H1 (cell line): ENCODE measurements around the gene DCDC1. TPM values are rescaled to one million over a fixed set of nuclear protein-coding genes. Genes with fewer than 3 reads are reported as not detected.

Source experiments
- BCL11A ChIP-seq, 2 experiments: IDR thresholded peaks; one replicate each; pipeline ENCODE4 v1.6.1; 2011; ENCODE audit warnings: low read depth in 2 of 2, low read length in 2 of 2, mild to moderate bottlenecking in 2 of 2
- PHF8 ChIP-seq: fragments of 200-600 bp; sonication (generic); conservative IDR thresholded peaks from 2 replicates; pipeline ENCODE4 v1.7.1; 2012; ENCODE audit warnings: low read depth, mild to moderate bottlenecking, inconsistent platforms, low read length, moderate library complexity
- polyA plus RNA-seq, 7 experiments: library from polyadenylated mRNA; depleted of rRNA in 3 of 7; stranded (reverse) in 5 of 7; unstranded in 2 of 7; fragments of >200 nt in 5 of 7; fragments of 200-250 nt in 2 of 7; gene quantifications; 1 replicate in 5 of 7; 2 replicates in 1 of 7; 4 replicates in 1 of 7; pipeline versions ENCODE4 v1.2.1 to v1.2.3, GENCODE V29; 2011 to 2013; ENCODE audit warnings: missing spikeins in 2 of 7, mixed read lengths in 2 of 7
- total RNA-seq: library from RNA; stranded (reverse); fragmentation: NEBNext Ultra II Directional; extraction: Animal tissue kit (Norgen Biotek cat#: 25700); gene quantifications from 2 replicates; pipeline ENCODE4 v1.2.1, GENCODE V29; 2021

DCDC1 gene
- total and polyA plus RNA-seq, 2 of the 8 experiments (the other 6 are each of a cell fraction or from before 2014, with no cell fraction given): 0.15 to 0.56 TPM

DNA sequence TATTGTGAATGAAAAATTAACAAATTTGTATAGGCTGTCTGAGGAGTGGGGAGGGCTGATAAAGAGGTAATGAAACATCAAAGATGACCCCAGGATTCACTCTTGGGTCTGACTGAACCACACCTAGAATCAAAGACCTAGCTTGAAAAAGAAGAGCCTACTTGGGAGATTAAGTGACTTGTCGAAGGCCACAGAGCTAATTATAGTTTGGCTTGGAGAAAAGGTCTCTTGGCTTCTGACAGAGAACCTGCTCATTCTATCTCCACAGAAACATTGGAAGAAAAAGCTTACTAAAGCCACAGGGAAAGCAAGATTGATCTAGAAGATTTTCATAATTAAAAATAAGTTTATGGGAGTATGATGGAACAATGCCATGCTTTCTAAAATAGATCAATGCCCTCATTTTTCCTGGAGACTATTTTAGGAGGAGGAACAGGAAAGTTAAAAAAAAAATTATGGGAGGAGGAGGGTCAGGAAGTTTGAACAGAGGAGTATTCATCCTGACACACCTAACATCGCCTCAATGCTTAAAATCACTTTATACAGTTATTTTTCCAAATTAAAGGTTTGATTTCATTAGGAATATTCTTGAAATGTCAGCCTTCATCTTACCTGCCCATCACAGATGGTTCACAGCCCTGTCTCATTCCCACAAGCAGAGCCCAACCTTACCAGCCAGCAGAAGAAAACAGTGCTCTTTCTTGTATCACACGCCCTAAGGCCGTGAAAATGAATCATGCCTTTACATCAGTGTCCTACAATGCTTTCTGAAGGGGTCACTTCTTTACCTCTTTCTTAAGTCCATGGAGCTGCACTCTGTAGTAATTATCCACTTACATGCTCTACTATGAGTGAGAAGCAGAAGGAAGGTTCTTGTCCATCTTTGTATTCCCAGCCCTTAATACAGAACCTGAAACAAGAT is 552.3 kb downstream of the DCDC1 start (continued):
- no peak for TF ChIP-seq PHF8
- no peak for TF ChIP-seq BCL11A (IDR thresholded peaks at IDR 0.05; ENCODE audit: low read depth in 2 of 2, low read length in 2 of 2)
